Karpas-422 (cell line): Measurements from ENCODE around the gene SOSTDC1. TPM values are rescaled to one million over a fixed set of nuclear protein-coding genes. Genes with fewer than 3 reads are reported as not detected.
"Not testable (repeated sequence)": the region's sequence is repeated elsewhere in the genome, so short reads cannot be mapped to it uniquely, and the experiment has no call there.

Experiments
- DNase-seq: peaks from one replicate; pipeline ENCODE4 v3.0.0-alpha.2; 2015
- H2AFZ ChIP-seq: fragments of 200-600 bp; sonication (generic); 2 replicates; pipeline ENCODE4 v1.6.1; 2014; ENCODE audit warnings: antibody characterized with exemption, low read length, mixed read lengths
- H3K27ac ChIP-seq: fragments of 200-600 bp; sonication (generic); 2 replicates; pipeline ENCODE4 v1.5.1; 2014; ENCODE audit warnings: mild to moderate bottlenecking, low read length, moderate library complexity
- H3K27me3 ChIP-seq: fragments of 200-600 bp; sonication (generic); 2 replicates; pipeline ENCODE4 v1.6.1; 2014; ENCODE audit warnings: low read length, mixed read lengths
- H3K36me3 ChIP-seq: fragments of 200-600 bp; sonication (generic); 2 replicates; pipeline ENCODE4 v1.6.1; 2014; ENCODE audit warnings: low read length, mixed read lengths; ENCODE audit not compliant: insufficient read depth
- H3K4me1 ChIP-seq: fragments of 200-600 bp; sonication (generic); 2 replicates; pipeline ENCODE4 v1.6.1; 2014; ENCODE audit warnings: mild to moderate bottlenecking, low read length, mixed read lengths
- H3K4me2 ChIP-seq: fragments of 200-600 bp; sonication (generic); 2 replicates; pipeline ENCODE4 v1.6.1; 2014; ENCODE audit warnings: low read length, low read depth, mild to moderate bottlenecking; ENCODE audit not compliant: poor library complexity, severe bottlenecking
- H3K4me3 ChIP-seq: fragments of 200-600 bp; sonication (generic); 2 replicates; pipeline ENCODE4 v1.5.1; 2014; ENCODE audit warnings: mild to moderate bottlenecking, antibody characterized with exemption, low read length, mixed read lengths
- H3K79me2 ChIP-seq: fragments of 200-600 bp; sonication (generic); 2 replicates; pipeline ENCODE4 v1.6.1; 2014; ENCODE audit warnings: mild to moderate bottlenecking, low read length, mixed read lengths
- H3K9ac ChIP-seq: fragments of 200-600 bp; sonication (generic); 2 replicates; pipeline ENCODE4 v1.6.0; 2014; ENCODE audit warnings: low read length
- H3K9me2 ChIP-seq: fragments of 200-600 bp; sonication (generic), shearing (Covaris generic); replicated peaks from 2 replicates; pipeline ENCODE4 v1.6.0; 2014; ENCODE audit warnings: mild to moderate bottlenecking, low read length, moderate library complexity; ENCODE audit not compliant: insufficient read depth
- H3K9me3 ChIP-seq: fragments of 300-700, 200-600 bp; sonication (generic); 2 replicates; pipeline ENCODE4 v1.6.1; 2014; ENCODE audit warnings: low read length, mixed read lengths
- H4K20me1 ChIP-seq: fragments of 200-600 bp; sonication (generic); 2 replicates; pipeline ENCODE4 v1.6.1; 2014; ENCODE audit warnings: mild to moderate bottlenecking, antibody characterized with exemption, low read length, low read depth; ENCODE audit not compliant: insufficient read depth
- total RNA-seq: library from RNA; depleted of rRNA; stranded (reverse); fragments of >200 nt; shearing (Covaris generic); gene quantifications from 2 replicates; pipeline ENCODE4 v1.2.3, GENCODE V29; 2014; ENCODE audit warnings: low replicate concordance; rRNA removed

SOSTDC1 gene, protein sequence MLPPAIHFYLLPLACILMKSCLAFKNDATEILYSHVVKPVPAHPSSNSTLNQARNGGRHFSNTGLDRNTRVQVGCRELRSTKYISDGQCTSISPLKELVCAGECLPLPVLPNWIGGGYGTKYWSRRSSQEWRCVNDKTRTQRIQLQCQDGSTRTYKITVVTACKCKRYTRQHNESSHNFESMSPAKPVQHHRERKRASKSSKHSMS
- not detected in 2 replicates for total RNA-seq

DNA sequence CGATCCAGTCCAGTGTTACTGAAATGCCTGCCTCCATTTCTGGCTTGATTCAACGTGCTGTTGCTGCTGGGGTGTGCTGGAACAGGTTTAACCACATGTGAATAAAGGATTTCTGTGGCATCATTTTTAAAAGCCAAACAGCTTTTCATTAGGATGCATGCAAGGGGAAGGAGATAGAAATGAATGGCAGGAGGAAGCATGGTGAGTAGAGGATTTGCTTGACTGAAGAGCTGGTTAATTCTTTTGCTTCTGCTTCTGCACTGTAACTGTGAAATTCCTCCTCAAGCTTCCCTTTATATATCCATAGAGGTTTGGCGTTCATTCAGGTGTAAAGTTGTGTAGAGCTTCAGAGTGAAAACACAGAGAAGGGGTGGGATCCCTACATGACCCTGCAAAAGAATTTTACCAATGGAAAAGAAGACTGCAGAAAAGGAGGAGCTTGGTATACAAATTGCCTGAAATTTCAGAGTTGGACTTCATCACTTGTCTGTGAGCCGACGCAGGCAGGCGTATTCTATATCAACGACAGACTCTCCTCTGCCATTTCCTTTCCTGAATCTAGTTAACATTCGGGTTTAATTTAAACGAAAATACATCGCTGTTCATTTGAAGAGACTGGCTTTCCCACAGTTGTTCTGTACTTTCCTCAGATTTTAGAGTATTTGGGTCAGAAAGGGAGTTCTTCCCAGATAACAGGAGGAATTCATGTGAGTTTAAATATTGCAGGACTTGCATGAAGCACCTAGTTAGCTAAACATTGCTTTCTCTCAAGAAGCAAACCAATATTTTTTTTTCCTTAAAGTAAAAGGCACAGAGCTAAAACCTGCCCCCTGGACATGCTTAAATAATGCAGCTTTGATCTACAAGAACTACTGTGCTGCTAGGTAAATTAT, at the start of gene SOSTDC1:
Gene SOSTDC1 (minus strand): TSS at position 270 of the 893 bp plus-strand sequence. CDS start 70 bp downstream, at position 200.
- Histone ChIP-seq H3K79me2 (no peaks in the 10 kb centered on the region), H2AFZ (no peak within 1 kb of the TSS), H3K27ac (no peak within 1 kb of the TSS), H3K4me1 (no peaks in the 10 kb centered on the region), H3K9ac (no peak within 1 kb of the TSS), H4K20me1 (no peaks in the 10 kb centered on the region), H3K4me2 (no peak within 1 kb of the TSS), H3K36me3 (no peaks in the 10 kb centered on the region), H3K9me3 (no peaks in the 10 kb centered on the region), H3K27me3 (0 out of 2 replicates have a peak, but pooled peaks cover 4% of the 10 kb centered on the region), H3K9me2 (no peaks in the 10 kb centered on the region), H3K4me3 (no peak within 1 kb of the TSS)
- DNase-seq = no peak

DNA sequence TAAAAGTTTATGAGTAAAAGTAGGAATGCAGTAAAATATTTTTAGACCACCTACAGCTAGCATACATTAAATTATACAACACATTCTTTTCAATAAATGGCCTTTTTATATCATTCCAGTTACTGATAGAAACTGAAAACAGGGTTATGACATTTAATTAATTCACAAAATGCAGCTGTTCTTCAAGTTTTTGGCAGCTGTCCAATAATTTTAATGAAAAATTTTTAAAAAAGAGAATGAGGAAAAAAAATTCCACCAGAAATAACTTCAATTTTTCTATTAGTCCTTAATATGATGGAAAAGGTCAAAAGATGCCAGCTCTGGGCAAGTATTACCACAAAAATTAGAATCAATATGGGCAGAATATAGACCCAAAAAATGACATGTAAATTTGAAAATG, 49.2 kb upstream of the SOSTDC1 start:
- Histone ChIP-seq H3K4me3 (no peak overlapping the region), H3K27ac (no peak overlapping the region), H3K79me2 (no peaks in the 10 kb centered on the region), H3K4me2 (no peak overlapping the region), H3K27me3 (no peaks in the 10 kb centered on the region), H3K9me3 (no peaks in the 10 kb centered on the region), H2AFZ (no peak overlapping the region), H3K4me1 (no peaks in the 10 kb centered on the region), H3K36me3 (no peaks in the 10 kb centered on the region), H4K20me1 (no peaks in the 10 kb centered on the region), H3K9me2 (no peaks in the 10 kb centered on the region), H3K9ac (no peak overlapping the region)
- no peak for DNase-seq

DNA sequence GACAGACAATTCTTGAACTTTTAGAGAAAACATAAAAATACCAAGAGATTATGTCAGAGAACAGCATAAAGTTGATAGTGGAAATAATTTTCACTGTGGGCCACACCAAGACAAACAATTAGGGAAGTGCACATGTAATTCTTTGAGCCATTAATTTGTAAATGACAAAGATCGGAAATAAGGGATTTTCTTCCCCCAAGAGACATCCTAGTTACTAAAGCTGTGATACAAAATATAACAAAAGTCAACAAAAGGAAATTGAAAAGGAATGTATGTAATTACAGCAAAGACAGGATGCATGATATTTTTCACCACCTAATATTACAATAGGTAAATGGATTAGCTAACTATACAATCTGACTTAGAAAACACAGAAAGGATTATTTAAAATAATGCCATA, 48.7 kb upstream of the SOSTDC1 start:
- no peak overlapping the region for H3K4me3 ChIP-seq
- H3K4me1 ChIP-seq = no peaks in the 10 kb centered on the region
- no peak for DNase-seq
- H3K4me2 ChIP-seq = no peak overlapping the region
- no peaks in the 10 kb centered on the region for H3K27me3 ChIP-seq
- no peaks in the 10 kb centered on the region for H4K20me1 ChIP-seq
- H3K79me2 ChIP-seq = no peaks in the 10 kb centered on the region
- H3K36me3 ChIP-seq = no peaks in the 10 kb centered on the region
- no peaks in the 10 kb centered on the region for H3K9me3 ChIP-seq
- H3K27ac ChIP-seq = no peak overlapping the region
- H3K9ac ChIP-seq = no peak overlapping the region
- H2AFZ ChIP-seq = no peak overlapping the region
- no peaks in the 10 kb centered on the region for H3K9me2 ChIP-seq

DNA sequence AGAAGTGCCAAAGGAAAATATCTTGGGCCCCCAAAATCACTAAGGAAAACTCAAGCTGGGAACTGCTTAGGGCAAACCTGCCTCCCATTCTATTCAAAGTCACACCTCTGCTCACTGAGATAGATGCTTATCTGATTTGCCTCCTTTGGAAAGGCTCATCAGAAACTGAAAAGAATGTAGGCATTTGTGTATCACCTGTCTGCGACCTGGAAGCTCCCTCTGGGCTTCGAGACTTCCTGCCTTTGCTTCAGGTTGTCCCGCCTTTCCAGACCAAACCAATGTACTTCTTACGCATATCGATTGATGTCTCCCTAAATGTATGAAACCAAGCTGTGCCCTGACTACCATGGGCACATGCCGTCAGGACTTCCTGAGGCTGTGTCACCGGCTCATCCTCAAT, 46.6 kb upstream of the SOSTDC1 start:
- Histone ChIP-seq H3K4me3 (no peak overlapping the region), H3K9me2 (no peaks in the 10 kb centered on the region), H3K79me2 (no peaks in the 10 kb centered on the region), H2AFZ (no peak overlapping the region), H3K27ac (no peak overlapping the region), H3K9me3 (no peaks in the 10 kb centered on the region), H3K27me3 (no peaks in the 10 kb centered on the region), H3K9ac (no peak overlapping the region), H3K4me1 (no peaks in the 10 kb centered on the region), H4K20me1 (no peaks in the 10 kb centered on the region), H3K36me3 (no peaks in the 10 kb centered on the region), H3K4me2 (no peak overlapping the region)
- DNase-seq = no peak

DNA sequence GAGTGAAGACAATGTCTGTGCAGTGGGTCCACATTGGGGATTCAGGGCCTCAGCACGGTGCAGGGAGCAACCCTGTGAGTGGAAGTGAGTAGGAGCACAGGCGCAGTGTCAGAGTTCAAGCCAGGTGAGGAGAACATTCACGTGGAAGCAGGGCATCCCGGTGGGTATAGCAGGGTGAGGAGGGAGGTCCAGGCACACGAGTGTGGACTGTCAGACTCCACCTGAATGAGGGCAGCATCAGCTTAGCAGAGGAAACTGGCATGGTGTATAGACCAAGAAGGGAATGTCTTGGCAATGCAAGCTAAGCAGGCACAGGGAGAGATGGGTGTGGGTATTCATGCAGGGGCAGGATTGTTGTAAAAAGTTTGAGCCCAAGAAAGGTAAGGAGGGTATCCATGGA, 45.8 kb upstream of the SOSTDC1 start:
- no peaks in the 10 kb centered on the region for H3K79me2 ChIP-seq
- no peaks in the 10 kb centered on the region for H3K36me3 ChIP-seq
- no peak for DNase-seq
- H2AFZ ChIP-seq = no peak overlapping the region
- no peaks in the 10 kb centered on the region for H3K27me3 ChIP-seq
- no peaks in the 10 kb centered on the region for H3K4me1 ChIP-seq
- H4K20me1 ChIP-seq = no peaks in the 10 kb centered on the region
- H3K9me3 ChIP-seq = no peaks in the 10 kb centered on the region
- H3K9me2 ChIP-seq = no peaks in the 10 kb centered on the region
- H3K9ac ChIP-seq = no peak overlapping the region
- H3K4me3 ChIP-seq = no peak overlapping the region
- no peak overlapping the region for H3K4me2 ChIP-seq
- H3K27ac ChIP-seq = no peak overlapping the region

DNA sequence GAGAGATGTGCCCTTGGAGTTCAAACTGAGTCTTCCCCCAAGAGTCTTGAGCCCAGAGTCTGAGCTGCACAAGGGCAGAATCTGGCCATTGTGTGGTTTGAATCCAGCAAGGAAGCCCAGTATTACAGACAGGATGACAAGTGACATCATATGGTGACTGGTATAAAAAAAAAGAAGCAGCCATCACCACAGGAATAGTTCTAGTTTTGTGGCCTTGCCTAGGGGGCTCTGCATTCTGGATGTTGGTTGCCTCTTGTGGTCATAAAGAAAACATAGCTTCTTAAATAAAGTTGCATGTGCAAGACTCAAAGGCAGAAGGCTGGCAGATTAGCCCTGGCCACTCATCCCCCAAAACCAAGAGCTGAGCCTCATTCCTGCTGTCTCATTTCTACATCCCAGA, 44.3 kb upstream of the SOSTDC1 start:
- no peak overlapping the region for H3K4me3 ChIP-seq
- H3K4me2 ChIP-seq = no peak overlapping the region
- H3K36me3 ChIP-seq = no peaks in the 10 kb centered on the region
- H2AFZ ChIP-seq = no peak overlapping the region
- no peak overlapping the region for H3K27ac ChIP-seq
- H3K9me2 ChIP-seq = no peaks in the 10 kb centered on the region
- no peak overlapping the region for H3K9ac ChIP-seq
- no peaks in the 10 kb centered on the region for H4K20me1 ChIP-seq
- no peaks in the 10 kb centered on the region for H3K9me3 ChIP-seq
- no peak for DNase-seq
- no peaks in the 10 kb centered on the region for H3K27me3 ChIP-seq
- H3K79me2 ChIP-seq = no peaks in the 10 kb centered on the region
- no peaks in the 10 kb centered on the region for H3K4me1 ChIP-seq

DNA sequence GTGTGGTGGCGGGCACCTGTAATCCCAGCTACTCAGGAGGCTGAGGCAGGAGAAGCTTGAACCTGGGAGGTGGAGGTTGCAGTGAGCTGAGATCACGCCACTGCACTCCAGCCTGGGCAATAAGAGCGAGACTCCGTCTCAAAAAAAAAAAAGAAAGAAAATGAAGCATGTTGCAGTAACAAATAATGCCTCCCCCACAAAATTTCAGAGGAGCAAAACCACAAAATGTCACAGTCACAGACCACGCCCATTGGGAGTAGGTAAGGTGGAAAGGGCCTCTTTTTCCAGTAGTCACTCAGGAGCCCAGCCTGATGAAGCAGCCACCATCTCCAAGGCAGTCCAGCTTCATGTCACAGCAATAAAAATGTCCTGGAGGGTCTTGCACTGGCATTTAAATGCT, 40.9 kb upstream of the SOSTDC1 start:
- not testable (repeated sequence) for H3K4me1 ChIP-seq, H3K4me2 ChIP-seq, H3K9me3 ChIP-seq, DNase-seq, H3K79me2 ChIP-seq, H3K9me2 ChIP-seq, H3K36me3 ChIP-seq, H3K27ac ChIP-seq, H3K9ac ChIP-seq, H4K20me1 ChIP-seq, H2AFZ ChIP-seq, H3K4me3 ChIP-seq, H3K27me3 ChIP-seq

DNA sequence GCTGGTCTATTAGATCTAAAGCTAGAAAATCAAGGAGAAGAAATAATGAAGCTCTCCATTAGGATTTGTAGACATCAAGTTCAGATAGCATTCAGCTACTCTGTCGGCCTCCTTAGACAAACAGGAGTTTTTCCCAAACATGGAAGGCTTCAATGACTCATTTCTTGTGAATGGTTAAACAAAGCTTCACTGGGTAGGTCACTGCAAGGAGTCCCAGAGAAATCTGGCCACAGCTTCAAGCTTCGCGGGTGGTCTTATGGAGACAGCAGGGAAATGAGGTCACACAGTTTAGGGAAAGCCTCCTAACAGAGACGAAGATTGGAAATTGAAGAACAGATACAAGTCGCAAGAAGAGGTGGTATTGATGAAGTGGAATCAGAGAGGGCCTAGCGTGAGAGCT, 38.5 kb upstream of the SOSTDC1 start:
- no peaks in the 10 kb centered on the region for H3K4me1 ChIP-seq
- no peaks in the 10 kb centered on the region for H3K79me2 ChIP-seq
- no peak overlapping the region for H3K9ac ChIP-seq
- DNase-seq = no peak
- no peaks in the 10 kb centered on the region for H3K9me3 ChIP-seq
- no peak overlapping the region for H3K4me3 ChIP-seq
- H3K27me3 ChIP-seq = no peaks in the 10 kb centered on the region
- no peak overlapping the region for H2AFZ ChIP-seq
- no peak overlapping the region for H3K27ac ChIP-seq
- H3K9me2 ChIP-seq = no peaks in the 10 kb centered on the region
- no peaks in the 10 kb centered on the region for H3K36me3 ChIP-seq
- no peaks in the 10 kb centered on the region for H4K20me1 ChIP-seq
- no peak overlapping the region for H3K4me2 ChIP-seq
